NCI-H2107 treated with DMSO at 0.1 percent for 48 hours (cell line): Measurements from ENCODE around the gene CGB8.

ENCODE experiments used
- DNase-seq: peaks from one replicate; lab custom pipeline; 2025; ENCODE audit not compliant: unreplicated experiment; lab: John Stamatoyannopoulos, UW

The CGB8 gene

DNA sequence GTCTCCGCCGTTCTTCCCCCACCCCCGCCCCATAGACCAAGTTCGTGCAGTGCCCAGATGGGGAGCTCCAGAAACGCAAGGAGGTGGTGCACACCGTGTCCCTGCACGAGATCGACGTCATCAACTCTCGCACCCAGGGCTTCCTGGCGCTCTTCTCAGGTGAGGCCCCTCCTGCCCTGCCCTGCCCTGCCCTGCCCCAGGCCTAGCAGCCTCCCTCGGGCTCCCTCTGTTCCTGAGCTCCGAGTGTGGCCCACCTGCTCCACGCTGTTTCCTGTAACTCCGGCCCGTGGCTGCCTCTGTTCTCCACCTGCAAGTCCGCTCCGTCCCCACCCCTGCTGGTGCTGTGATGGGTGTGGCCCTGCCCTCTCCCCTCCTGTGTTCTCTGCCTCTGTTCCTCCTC, 38.5 kb downstream of the CGB8 start:
- DNase-seq: no peak

DNA sequence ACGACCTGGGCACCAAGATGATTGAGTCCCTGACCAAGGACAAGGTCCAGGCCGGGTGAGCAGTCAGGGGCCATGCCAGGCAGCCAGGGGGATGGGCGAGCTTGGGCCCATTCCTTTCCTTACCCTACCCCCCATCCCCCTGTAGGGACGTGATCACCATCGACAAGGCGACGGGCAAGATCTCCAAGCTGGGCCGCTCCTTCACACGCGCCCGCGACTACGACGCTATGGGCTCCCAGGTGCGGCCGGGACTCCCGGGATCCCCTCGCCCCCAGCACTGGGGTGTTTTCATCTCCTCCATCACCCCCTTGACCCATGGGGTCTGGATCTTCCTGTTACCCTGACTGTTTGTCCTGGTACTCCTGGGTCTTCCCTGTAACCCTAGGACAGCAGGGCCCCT, 39.1 kb downstream of the CGB8 start:
- DNase-seq: no peak

DNA sequence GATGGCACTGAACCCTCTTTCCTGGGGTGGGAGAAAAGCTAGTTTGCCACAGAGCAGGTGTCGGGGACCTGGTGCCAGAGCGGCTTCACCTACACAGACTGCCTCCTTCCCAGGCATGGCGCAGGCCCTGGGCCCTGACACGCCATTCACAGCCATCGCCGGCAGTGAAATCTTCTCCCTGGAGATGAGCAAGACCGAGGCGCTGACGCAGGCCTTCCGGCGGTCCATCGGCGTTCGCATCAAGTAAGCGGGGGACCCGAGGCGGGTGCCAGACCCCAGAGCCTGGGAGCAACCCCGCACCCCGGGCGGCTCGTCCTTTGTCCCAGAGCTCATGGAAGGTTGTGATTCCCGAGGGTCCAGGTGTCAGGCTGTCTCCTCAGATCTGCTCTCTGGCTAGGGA, 42.0 kb downstream of the CGB8 start:
- DNase-seq: no peak

DNA sequence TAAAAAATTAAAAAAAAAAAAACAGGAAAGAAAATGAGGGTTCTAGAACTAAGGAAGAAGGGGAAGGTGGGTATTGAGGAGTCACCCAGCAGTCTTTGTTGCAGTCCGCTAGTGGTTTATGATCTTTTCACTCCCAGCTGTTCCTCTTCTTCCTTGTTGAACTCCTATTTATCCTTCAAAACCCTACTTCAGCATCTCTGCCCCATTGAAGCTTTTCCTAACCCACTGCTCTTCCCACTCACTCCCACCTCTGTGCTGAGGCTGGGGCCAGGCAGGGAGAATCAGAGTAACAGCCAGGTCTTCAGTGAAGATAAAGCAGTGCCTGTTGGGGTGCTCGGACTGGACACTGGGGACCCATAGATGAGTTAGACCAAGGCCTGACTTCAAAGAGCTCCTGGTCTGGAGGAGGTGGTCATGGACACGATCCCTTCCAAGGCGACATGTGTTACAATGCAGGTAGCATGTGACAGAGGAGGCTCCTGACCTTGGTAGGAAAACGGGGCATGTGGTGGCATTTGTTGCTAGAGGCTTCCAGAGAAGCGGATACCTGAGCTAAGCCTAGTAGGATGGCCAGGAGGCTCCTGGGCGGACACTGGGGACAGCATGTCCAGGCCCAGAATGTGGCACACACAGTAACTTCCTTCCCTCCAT, 43.8 kb downstream of the CGB8 start:
- DNase-seq: no peak

DNA sequence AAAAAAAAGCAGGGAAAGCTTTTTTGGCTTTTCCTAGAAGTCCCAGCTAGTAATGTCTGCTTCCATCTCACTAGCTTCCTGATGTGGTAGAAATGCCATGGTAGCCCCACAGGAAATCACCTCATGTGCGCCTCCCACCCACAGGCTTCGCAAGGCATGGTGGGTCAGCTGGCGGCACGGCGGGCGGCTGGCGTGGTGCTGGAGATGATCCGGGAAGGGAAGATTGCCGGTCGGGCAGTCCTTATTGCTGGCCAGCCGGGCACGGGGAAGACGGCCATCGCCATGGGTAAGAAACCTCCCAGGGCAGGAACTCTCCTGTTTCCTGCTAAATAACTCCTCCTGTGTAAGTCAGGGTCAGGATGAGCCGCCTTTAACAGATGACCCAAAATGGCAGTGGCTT, 44.8 kb downstream of the CGB8 start:
- no peak for DNase-seq

DNA sequence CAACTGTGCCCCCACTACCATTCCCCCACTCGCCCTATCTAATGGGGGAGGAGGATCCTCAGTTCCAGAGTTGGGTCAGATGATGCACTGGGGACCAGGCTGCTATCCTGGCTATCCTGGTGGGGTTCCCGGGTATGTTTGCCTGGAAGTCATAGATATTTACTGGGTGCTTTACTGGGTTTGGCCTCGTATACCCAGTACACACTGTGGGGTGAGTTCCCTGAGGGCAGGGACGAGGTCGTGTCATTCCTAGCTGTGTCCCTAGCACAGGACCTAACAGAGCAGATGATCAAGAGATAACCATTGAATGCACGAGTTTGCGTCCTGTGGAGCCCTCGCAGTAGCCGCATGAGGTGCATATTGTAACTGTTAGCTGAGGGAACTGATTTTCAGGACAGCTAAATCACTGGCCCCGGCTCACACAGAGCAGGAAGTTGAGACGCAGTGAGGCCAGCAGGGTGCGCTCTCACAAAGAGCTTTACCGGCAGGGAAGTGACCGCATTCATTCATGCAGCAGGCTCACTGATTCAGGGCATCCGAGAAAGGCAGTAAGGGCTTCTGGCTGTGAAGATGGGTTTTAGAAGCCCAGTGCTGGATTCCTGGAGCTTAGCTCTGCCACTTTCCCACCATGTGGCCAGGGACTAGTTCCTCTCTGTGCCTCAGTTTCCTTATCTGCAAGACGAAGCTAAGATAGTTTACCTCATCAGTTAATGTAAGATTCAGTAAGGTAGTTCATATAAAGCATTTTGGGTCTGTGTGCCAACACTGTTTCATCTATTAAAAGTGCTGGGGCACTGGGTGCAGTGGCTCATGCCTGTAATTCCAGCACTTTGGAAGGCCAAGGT, 49.2 kb downstream of the CGB8 start:
- DNase-seq: no peak

DNA sequence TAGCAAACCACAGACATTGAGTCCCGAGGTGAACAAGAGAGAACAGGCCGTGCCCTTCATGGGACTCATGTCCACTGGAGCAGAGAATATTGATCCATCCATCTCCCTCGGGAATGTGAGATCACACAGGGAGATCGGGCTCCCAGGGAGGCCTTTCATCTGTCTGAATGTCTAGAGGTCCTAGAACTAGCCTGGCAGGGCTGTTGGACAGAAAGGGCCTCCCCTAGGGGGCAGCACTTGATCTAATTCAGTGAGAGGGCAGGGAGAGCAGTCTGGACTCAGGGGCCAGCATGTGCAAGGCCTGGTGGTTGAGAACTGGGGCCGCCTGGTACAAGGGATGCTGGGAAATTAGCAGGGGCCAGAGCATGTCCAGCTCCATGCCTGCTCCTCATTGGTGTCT, 50.9 kb downstream of the CGB8 start:
- peak; percentile 84 for DNase-seq
